Activated T-cell treated with anti-CD3 and anti-CD28 coated beads, Interleukin-2, amount 50 U/mL, for 72 hours (primary cell): ENCODE data around the gene ZNF217. TPM values are rescaled to one million over a fixed set of nuclear protein-coding genes. Genes with fewer than 3 reads are reported as not detected.
"Not testable (repeated sequence)": the region's sequence is repeated elsewhere in the genome, so short reads cannot be mapped to it uniquely, and the experiment has no call there.

Experiments used
- ATAC-seq, 2 donors: fragments of 150-1000 bp; cut with Tn5 transposase; replicated peaks in 1 of 2; 2 replicates each; pipeline ENCODE4 v1.10.0; 2021; ENCODE audit warnings: moderate library complexity in 2 of 2, mild to moderate bottlenecking in 1 of 2
- DNase-seq, 2 donors: peaks; one replicate each; pipeline ENCODE4 v3.0.0; 2021 to 2022; ENCODE audit warnings: mixed read lengths in 1 of 2
- H3K27ac Mint-ChIP-seq: one replicate; pipeline ENCODE4 v1.8.0; 2022; ENCODE audit warnings: mild to moderate bottlenecking, moderate library complexity, mixed read lengths
- H3K27me3 Mint-ChIP-seq: one replicate; pipeline ENCODE4 v1.8.0; 2022; ENCODE audit warnings: low read depth, mixed read lengths
- H3K36me3 Mint-ChIP-seq, 2 donors: one replicate each; pipeline ENCODE4 v1.8.0; 2022; ENCODE audit warnings: mixed read lengths in 2 of 2, mild to moderate bottlenecking in 1 of 2; ENCODE audit not compliant: insufficient read depth in 2 of 2
- H3K4me1 Mint-ChIP-seq: one replicate; pipeline ENCODE4 v1.8.0; 2022; ENCODE audit warnings: low read depth, mixed read lengths
- H3K4me3 Mint-ChIP-seq, 2 donors: one replicate each; pipeline ENCODE4 v1.8.0; 2022; ENCODE audit warnings: mild to moderate bottlenecking in 2 of 2, mixed read lengths in 2 of 2, moderate library complexity in 2 of 2
- H3K9me3 Mint-ChIP-seq, 2 donors: one replicate each; pipeline ENCODE4 v1.8.0; 2022; ENCODE audit warnings: mixed read lengths in 2 of 2
- total RNA-seq, 2 donors: library from RNA; stranded (reverse); gene quantifications; one replicate each; pipeline ENCODE4 v1.2.3, GENCODE V29; 2022

ZNF217 gene
- total RNA-seq, 2 donors from 2014 or later, result 66.4 to 67.2 TPM

GRCh38 chr20:53598140-53599043, 4.8 kb upstream of the ZNF217 start:
- H3K27ac Mint-ChIP-seq, result peak overlapping the region; percentile 85
- H3K4me1 Mint-ChIP-seq, result peaks cover 43% of the 10 kb centered on the region
- H3K9me3 Mint-ChIP-seq, result no peaks in the 10 kb centered on the region

GRCh38 chr20:53597521-53598120, 4.0 kb upstream of the ZNF217 start:
- Mint-ChIP-seq H3K9me3 (no peaks in the 10 kb centered on the region), H3K36me3 (no peaks in the 10 kb centered on the region), H3K4me3 (peak overlapping the region in 1 of 2 donors; percentile 59), H3K27ac (peak overlapping the region; percentile 7), H3K4me1 (peaks cover 43% of the 10 kb centered on the region), H3K27me3 (no peaks in the 10 kb centered on the region)
- DNase-seq, result no peak
- ATAC-seq, result no peak

More at GRCh38 chr20:53598140-53599043, 4.8 kb upstream of the ZNF217 start:
- DNase-seq (peak in 1 of 2 donors; percentile 49), ATAC-seq (no peak)
- Mint-ChIP-seq H3K4me3 (peak overlapping the region; percentile 36 to 59), H3K36me3 (no peaks in the 10 kb centered on the region), H3K27me3 (no peaks in the 10 kb centered on the region)

GRCh38 chr20:53597030-53597482, 3.4 kb upstream of the ZNF217 start:
- Mint-ChIP-seq H3K36me3 (peaks cover under 1% of the 10 kb centered on the region in 2 donors), H3K9me3 (no peaks in the 10 kb centered on the region), H3K4me1 (peaks cover 43% of the 10 kb centered on the region), H3K27me3 (no peaks in the 10 kb centered on the region), H3K4me3 (peak overlapping the region; percentile 70 to 93), H3K27ac (peak overlapping the region; percentile 96)
- ATAC-seq, result no peak
- DNase-seq, result no peak

- ATAC-seq, H3K36me3 Mint-ChIP-seq, DNase-seq, H3K9me3 Mint-ChIP-seq, H3K27me3 Mint-ChIP-seq: not testable (repeated sequence)
- Mint-ChIP-seq H3K4me3 (peak overlapping the region; percentile 70 to 93), H3K4me1 (peaks cover 48% of the 10 kb centered on the region), H3K27ac (peak overlapping the region; percentile 96)
Observed at GRCh38 chr20:53596189-53597001, 2.8 kb upstream of the ZNF217 start.

DNA sequence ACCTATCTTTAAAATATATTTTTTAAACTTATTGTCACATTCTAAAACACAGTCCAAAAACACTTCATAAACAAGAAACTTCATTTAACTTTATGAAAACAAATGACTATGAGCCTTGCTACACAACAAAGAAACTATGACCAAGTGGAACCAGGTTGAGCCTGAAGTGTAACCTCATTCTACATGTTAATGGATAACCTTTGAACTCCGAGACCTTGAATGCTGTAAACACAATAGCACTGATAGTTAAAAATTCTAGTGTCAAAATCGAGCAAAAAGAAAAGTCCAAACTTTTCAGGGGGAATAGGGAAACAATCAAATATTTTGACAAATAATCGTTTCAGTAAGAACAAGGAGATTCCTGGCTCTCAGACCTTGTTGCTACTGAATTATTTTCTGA, 2.1 kb upstream of the ZNF217 start:
- Mint-ChIP-seq H3K4me1 (peaks cover 52% of the 10 kb centered on the region), H3K4me3 (peak overlapping the region; percentile 70 to 93), H3K27ac (peak overlapping the region; percentile 96)
- DNase-seq, H3K9me3 Mint-ChIP-seq, ATAC-seq, H3K27me3 Mint-ChIP-seq, H3K36me3 Mint-ChIP-seq: not testable (repeated sequence)

- DNase-seq, result no peak
- Mint-ChIP-seq H3K9me3 (no peaks in the 10 kb centered on the region), H3K27me3 (no peaks in the 10 kb centered on the region), H3K4me1 (peaks cover 58% of the 10 kb centered on the region), H3K27ac (peak overlapping the region; percentile 95), H3K36me3 (peaks cover 4 to 5% of the 10 kb centered on the region in 2 donors), H3K4me3 (peak overlapping the region; percentile 84 to 92)
- ATAC-seq, result no peak
Observed at GRCh38 chr20:53595018-53595378, 1.4 kb upstream of the ZNF217 start.

DNA sequence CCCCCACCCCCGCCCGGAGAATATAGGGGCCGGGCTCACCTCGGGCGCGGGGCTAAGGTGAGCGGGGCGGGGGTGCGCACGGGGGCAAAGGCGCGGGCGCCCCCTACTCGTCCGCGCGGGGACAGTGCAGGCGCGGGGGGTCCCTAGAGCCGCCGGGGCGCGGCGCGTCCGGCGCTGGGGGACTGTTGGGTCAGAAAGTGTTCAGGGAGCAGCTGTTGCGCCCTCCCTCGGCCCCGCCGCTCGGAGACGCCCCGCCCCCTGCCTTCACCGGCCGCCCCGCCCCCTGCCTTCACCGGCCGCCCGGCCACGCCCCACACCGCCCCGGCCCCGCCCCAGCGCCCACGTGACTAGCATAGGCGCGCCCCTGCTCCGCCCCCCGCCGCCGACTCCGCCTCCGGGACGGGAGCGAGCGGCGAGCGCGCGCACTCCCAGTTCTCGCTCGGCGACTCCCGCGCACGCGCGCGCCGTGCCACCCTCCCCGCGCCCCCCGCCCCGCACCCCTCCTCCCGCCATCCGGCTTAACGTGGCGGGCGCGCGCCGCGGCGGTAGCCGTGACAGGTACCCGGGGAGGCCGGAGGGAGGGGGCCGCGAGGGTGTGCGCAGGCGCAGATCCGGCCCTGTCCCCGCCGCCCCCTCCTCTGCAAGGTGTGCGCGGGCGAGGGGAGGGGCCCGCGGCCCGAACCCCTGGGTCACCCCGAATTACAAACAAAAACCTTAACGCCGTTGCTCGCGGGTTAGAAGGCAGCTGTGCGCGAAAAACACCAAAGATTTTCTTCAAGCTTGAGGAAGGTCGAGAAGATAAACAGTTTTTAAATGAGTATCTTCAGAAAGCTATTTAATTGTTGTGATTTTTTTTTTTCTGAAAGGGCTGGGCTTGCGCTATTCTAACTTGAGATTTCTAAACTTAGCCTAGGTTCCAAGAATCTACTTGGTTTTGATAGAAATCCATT, 704 bp upstream of the ZNF217 start:
- peak overlapping the region; percentile 90 to 92 for H3K4me3 Mint-ChIP-seq
- DNase-seq (peak; percentile 97 to 100), ATAC-seq (peak; percentile 83 to 84)
- H3K9me3 Mint-ChIP-seq, result no peaks in the 10 kb centered on the region
- no peaks in the 10 kb centered on the region for H3K27me3 Mint-ChIP-seq
- H3K27ac Mint-ChIP-seq, result peak overlapping the region; percentile 95
- H3K4me1 Mint-ChIP-seq, result peaks cover 64% of the 10 kb centered on the region
- peaks cover 4 to 5% of the 10 kb centered on the region in 2 donors for H3K36me3 Mint-ChIP-seq

- no peaks in the 10 kb centered on the region for H3K27me3 Mint-ChIP-seq
- H3K27ac Mint-ChIP-seq, result peak overlapping the region; percentile 96
- peak; percentile 38 to 53 for DNase-seq
- no peak for ATAC-seq
- no peaks in the 10 kb centered on the region for H3K9me3 Mint-ChIP-seq
- peak overlapping the region; percentile 90 to 92 for H3K4me3 Mint-ChIP-seq
- peaks cover 4 to 5% of the 10 kb centered on the region in 2 donors for H3K36me3 Mint-ChIP-seq
- H3K4me1 Mint-ChIP-seq, result peaks cover 62% of the 10 kb centered on the region
Observed at GRCh38 chr20:53592992-53593465, 610 bp downstream of the ZNF217 start.

DNA sequence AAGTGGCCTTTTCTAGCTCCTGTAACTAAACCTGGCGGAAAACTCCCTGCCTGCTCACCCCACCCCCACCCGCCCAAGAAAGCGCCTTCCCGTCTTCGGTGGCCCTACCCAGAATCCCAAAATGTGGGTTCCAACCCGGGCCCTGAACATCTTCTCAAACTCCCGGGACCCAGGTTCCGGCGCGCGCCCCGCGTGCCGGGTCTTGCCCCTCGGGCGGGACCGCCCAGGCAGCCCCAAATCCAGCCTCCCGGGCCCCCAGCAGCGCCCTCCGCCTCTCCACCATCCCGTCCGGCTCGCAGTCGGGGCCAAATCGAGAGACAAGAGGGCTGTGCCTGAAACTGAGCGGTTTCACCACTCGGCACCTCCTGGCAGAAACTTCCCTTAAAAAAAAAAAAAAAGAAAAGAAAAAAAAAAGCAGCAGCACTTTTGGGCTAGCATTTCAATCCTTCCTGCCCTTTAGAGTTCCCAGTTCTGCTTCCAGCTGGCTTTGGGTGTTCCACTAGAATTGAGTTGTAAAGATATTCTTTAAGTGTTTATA, 1.1 kb downstream of the ZNF217 start:
- not testable (repeated sequence) for H3K27me3 Mint-ChIP-seq

GRCh38 chr20:53591941-53592441, 1.6 kb downstream of the ZNF217 start:
- H3K36me3 Mint-ChIP-seq, H3K27me3 Mint-ChIP-seq, DNase-seq, ATAC-seq, H3K9me3 Mint-ChIP-seq: not testable (repeated sequence)
- H3K4me1 Mint-ChIP-seq, result peaks cover 58% of the 10 kb centered on the region
- H3K27ac Mint-ChIP-seq, result peak overlapping the region; percentile 96
- peak overlapping the region; percentile 90 to 92 for H3K4me3 Mint-ChIP-seq

More for the DNA sequence above, 1.1 kb downstream of the ZNF217 start:
- not testable (repeated sequence) for H3K9me3 Mint-ChIP-seq, ATAC-seq, H3K36me3 Mint-ChIP-seq
- DNase-seq, result peak; percentile 66 to 68
- Mint-ChIP-seq H3K4me3 (peak overlapping the region; percentile 90 to 92), H3K4me1 (peaks cover 57% of the 10 kb centered on the region), H3K27ac (peak overlapping the region; percentile 96)

GRCh38 chr20:53591206-53591741, 2.4 kb downstream of the ZNF217 start:
- not testable (repeated sequence) for ATAC-seq, DNase-seq, H3K36me3 Mint-ChIP-seq, H3K27me3 Mint-ChIP-seq, H3K9me3 Mint-ChIP-seq
- H3K27ac Mint-ChIP-seq, result peak overlapping the region; percentile 96
- peaks cover 58% of the 10 kb centered on the region for H3K4me1 Mint-ChIP-seq
- H3K4me3 Mint-ChIP-seq, result peak overlapping the region; percentile 90 to 92
